HG03342 (cell line): ENCODE results near the gene ANKRD31.

Experiments used
- ATAC-seq: cut with Tn5 transposase; IDR thresholded peaks from one replicate; pipeline ENCODE4 v1.9.1; 2021; ENCODE audit warnings: mild to moderate bottlenecking, moderate library complexity; ENCODE audit not compliant: unreplicated experiment

The ANKRD31 gene

GRCh38 chr5:75044406-75044805 lies 192.3 kb downstream of the ANKRD31 start:
- ATAC-seq: no peak

GRCh38 chr5:75043633-75044264 lies 192.9 kb downstream of the ANKRD31 start:
- ATAC-seq: no peak

- no peak for ATAC-seq
Measured at GRCh38 chr5:75042522-75042921, 194.2 kb downstream of the ANKRD31 start.

GRCh38 chr5:75040973-75041372 lies 195.7 kb downstream of the ANKRD31 start:
- ATAC-seq: no peak

GRCh38 chr5:75037106-75037505 lies 199.6 kb downstream of the ANKRD31 start:
- ATAC-seq: no peak

- ATAC-seq: no peak
Measured at GRCh38 chr5:75034137-75034739, 202.4 kb downstream of the ANKRD31 start.

GRCh38 chr5:75031366-75031765 lies 205.3 kb downstream of the ANKRD31 start:
- no peak for ATAC-seq

GRCh38 chr5:75028090-75028489 lies 208.6 kb downstream of the ANKRD31 start:
- no peak for ATAC-seq

- ATAC-seq: no peak
Measured at GRCh38 chr5:75023368-75024159, 213.1 kb downstream of the ANKRD31 start.

- no peak for ATAC-seq
Measured at GRCh38 chr5:75021800-75022199, 214.9 kb downstream of the ANKRD31 start.

GRCh38 chr5:75021219-75021618 lies 215.5 kb downstream of the ANKRD31 start:
- no peak for ATAC-seq

GRCh38 chr5:75020016-75020656 lies 216.5 kb downstream of the ANKRD31 start:
- no peak for ATAC-seq

- no peak for ATAC-seq
Measured at GRCh38 chr5:75018805-75019587, 217.7 kb downstream of the ANKRD31 start.
